ENCODE measurements around the gene CD1C. TPM values are rescaled to one million over a fixed set of nuclear protein-coding genes. Genes with fewer than 3 reads are reported as not detected.
A peak's percentile ranks its signal among the peaks of the same experiment; 100 is the strongest.

Gene CD1C
- total and polyA plus RNA-seq, 2 of the 8 experiments (the other 6 are each of a cell fraction or from before 2014, with no cell fraction given), result 0.06 to 0.35 TPM

- Histone ChIP-seq H2AFZ (ENCODE audit: low read length) (peak overlapping the region; percentile 71; the same call in 1 of the 2 replicates), H4K91ac (replicated peaks; ENCODE audit: insufficient read length, low read length) (no peak overlapping the region), H3K4me2 (ENCODE audit: insufficient read depth in 1 of 2, low read depth in 2 of 2, low read length in 2 of 2) (no peak overlapping the region), H3K27ac (ENCODE audit: low read depth, low read length) (no peak overlapping the region), H2BK20ac (ENCODE audit: low read length) (no peak overlapping the region), H2AK5ac (ENCODE audit: low read depth, low read length) (no peak overlapping the region), H4K20me1 (replicated peaks in 1 of 2; ENCODE audit: control insufficient read depth in 1 of 2, insufficient read depth in 2 of 2, low read length in 2 of 2) (no peaks in the 10 kb centered on the region), H2BK5ac (ENCODE audit: low read depth, low read length) (no peak overlapping the region), H3K36me3 (ENCODE audit: control insufficient read depth in 2 of 4, insufficient read depth in 4 of 4, low read length in 3 of 4) (no peaks in the 10 kb centered on the region), H3K9me3 (ENCODE audit: insufficient read depth in 2 of 2, low read depth in 1 of 2, low read length in 1 of 2) (no peaks in the 10 kb centered on the region), H3K14ac (ENCODE audit: insufficient read length) (no peak overlapping the region), H4K8ac (ENCODE audit: extremely low read depth, insufficient read depth, low read length) (no peak overlapping the region), H3K79me2 (ENCODE audit: control insufficient read depth in 1 of 2, insufficient read depth in 2 of 2, low read length in 2 of 2) (no peaks in the 10 kb centered on the region), H3K23me2 (ENCODE audit: low read depth, low read length) (no peaks in the 10 kb centered on the region; the same call in 1 of the 2 replicates), H3K56ac (replicated peaks; ENCODE audit: insufficient read length, low read depth, low read length) (no peak overlapping the region), H3K4ac (replicated peaks; ENCODE audit: insufficient read length, low read depth, low read length) (no peak overlapping the region), H3K9ac (replicated peaks in 1 of 4; ENCODE audit: extremely low read depth in 1 of 4, low read depth in 3 of 4, low read length in 3 of 4) (no peak overlapping the region), H3K18ac (ENCODE audit: extremely low read depth, low read length) (no peak overlapping the region), H3K79me1 (ENCODE audit: low read depth, low read length) (no peaks in the 10 kb centered on the region), H3K4me1 (replicated peaks in 1 of 4; ENCODE audit: control insufficient read depth in 3 of 4, insufficient read depth in 4 of 4, low read length in 3 of 4) (peaks cover 0 to 5% (median 0%) of the 10 kb centered on the region in 4 experiments; a peak in 1 of 7 replicates), H3K4me3 (ENCODE audit: extremely low read depth in 1 of 4, insufficient read depth in 2 of 4, low read depth in 3 of 4, low read length in 4 of 4) (no peak overlapping the region), H4K5ac (ENCODE audit: insufficient read length, low read depth, low read length) (no peak overlapping the region), H2BK12ac (ENCODE audit: low read depth, low read length) (no peak overlapping the region), H2BK120ac (replicated peaks; ENCODE audit: low read depth, low read length) (no peak overlapping the region), H3K27me3 (replicated peaks in 1 of 4; ENCODE audit: control insufficient read depth in 3 of 4, extremely low read depth in 1 of 4, insufficient read depth in 3 of 4, low read length in 3 of 4) (no peaks in the 10 kb centered on the region), H3K23ac (ENCODE audit: insufficient read length) (no peak overlapping the region), H2BK15ac (ENCODE audit: low read length) (no peak overlapping the region)
- POLR2A ChIA-PET (ENCODE audit: partially characterized antibody), result no interaction called here
- WGBS, 2 experiments (ENCODE audit: extremely low coverage in 1 of 2, insufficient coverage in 1 of 2, insufficient read length in 1 of 2, insufficient replicate concordance in 2 of 2, low coverage in 1 of 2, low lambda C conversion rate in 2 of 2, missing lambda C conversion rate in 1 of 2), result 96% methylated on average over 5 of the region's 5 CpGs; no CpG with 5 or more reads in 1 of the 2 experiments
- FAIRE-seq (no peak), DNase-seq (ENCODE audit: low read depth in 1 of 2, low spot score in 2 of 2) (no peak)
- CTCF ChIA-PET (ENCODE audit: partially characterized antibody), result interaction anchor here (1.2 kb wide), 1 partner anchor 87 kb away, joined by 4 read pairs; no protein-coding TSS in a partner anchor
- TF ChIP-seq HDAC6 (IDR thresholded peaks at IDR 0.05; ENCODE audit: low read depth, low read length), result no peak
- no peak for TF ChIP-seq TAF7 (optimal IDR thresholded peaks at IDR 0.05; ENCODE audit: borderline replicate concordance, low read depth, low read length)
- TF ChIP-seq TCF12 (IDR thresholded peaks at IDR 0.05; ENCODE audit: low read depth, low read length), result no peak
- no peak for TF ChIP-seq TAF1 (IDR thresholded peaks at IDR 0.05; ENCODE audit: low read depth, low read length)
- no peak for TF ChIP-seq KDM1A (IDR thresholded peaks at IDR 0.05; ENCODE audit: borderline replicate concordance, low read length)
- TF ChIP-seq POLR2AphosphoS5 (IDR thresholded peaks at IDR 0.05; ENCODE audit: low read depth, low read length), result no peak
- no peak for TF ChIP-seq CTBP2 (IDR thresholded peaks at IDR 0.05; ENCODE audit: borderline replicate concordance, insufficient read depth, insufficient read length, low read length)
- TF ChIP-seq SUZ12 (IDR thresholded peaks at IDR 0.05; ENCODE audit: low read length), result no peak
- no peak for TF ChIP-seq RAD21 (IDR thresholded peaks at IDR 0.05 in 1 of 2, conservative IDR thresholded peaks at IDR 0.05 in 1 of 2; ENCODE audit: low read depth in 2 of 2, low read length in 2 of 2)
- TF ChIP-seq TEAD4 (IDR thresholded peaks at IDR 0.05; ENCODE audit: low read depth, low read length), result no peak
- TF ChIP-seq RNF2 (IDR thresholded peaks at IDR 0.05; ENCODE audit: borderline replicate concordance, low read depth, low read length, missing control alignments, poor library complexity, severe bottlenecking), result no peak
- TF ChIP-seq GTF2F1 (IDR thresholded peaks at IDR 0.05; ENCODE audit: borderline replicate concordance, low read depth, low read length), result no peak
- TF ChIP-seq HDAC2 (IDR thresholded peaks at IDR 0.05; ENCODE audit: borderline replicate concordance in 1 of 2, low read depth in 2 of 2, low read length in 2 of 2), result no peak
These were observed 660 bp downstream of the CD1C start for GRCh38 chr1:158290321-158290844.
